IPS DF 6.9 (cell line): ENCODE results near the gene ZNF581.

Experiments used
- DNase-seq: peaks from one replicate; pipeline ENCODE4 v3.0.0-alpha.2; 2013; ENCODE audit warnings: low read depth, low spot score
- H3K27ac ChIP-seq: one replicate; pipeline ENCODE4 v1.5.1; 2013; ENCODE audit warnings: low read length, control low read depth
- H3K27me3 ChIP-seq: 2 replicates; pipeline ENCODE4 v1.6.1; 2013; ENCODE audit warnings: mild to moderate bottlenecking, low read length; ENCODE audit not compliant: control insufficient read depth, insufficient read depth
- H3K36me3 ChIP-seq: 2 replicates; pipeline ENCODE4 v1.6.1; 2013; ENCODE audit warnings: low read length; ENCODE audit not compliant: control insufficient read depth, insufficient read depth
- H3K4me1 ChIP-seq: 2 replicates; pipeline ENCODE4 v1.6.1; 2013; ENCODE audit warnings: low read length; ENCODE audit not compliant: control insufficient read depth, insufficient read depth
- H3K4me3 ChIP-seq: 2 replicates; pipeline ENCODE4 v1.5.1; 2013; ENCODE audit warnings: mild to moderate bottlenecking, low read length
- H3K9me3 ChIP-seq: 2 replicates; pipeline ENCODE4 v1.6.1; 2013; ENCODE audit warnings: low read length, inconsistent platforms; ENCODE audit not compliant: control insufficient read depth, insufficient read depth
- WGBS: extraction: QIAGEN DNeasy Blood & Tissue Kit; methylation state at CpG from one replicate; pipeline ENCODE4 v1.1.7; 2013; ENCODE audit warnings: mixed read lengths, missing lambda C conversion rate; ENCODE audit not compliant: insufficient read length, insufficient coverage; 5-methylcytosine and 5-hydroxymethylcytosine counted together

ZNF581 gene

DNA sequence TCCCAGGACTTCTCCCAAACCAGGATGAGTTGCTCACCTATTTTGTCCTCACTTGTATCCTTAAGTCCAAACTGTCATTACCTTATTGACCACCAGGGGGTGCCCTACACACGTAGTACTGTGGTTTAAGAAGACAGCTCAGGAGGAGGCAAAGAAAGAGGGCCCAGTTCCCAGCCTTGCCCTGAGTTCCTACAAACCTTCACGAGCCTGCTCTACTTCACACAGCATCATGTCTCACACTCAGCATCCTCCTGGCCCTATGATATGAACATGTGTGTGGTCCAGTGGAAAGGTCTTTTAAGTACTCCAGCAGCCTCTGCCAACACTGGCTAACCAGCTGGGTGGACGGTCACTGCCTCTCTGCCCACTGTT, 11.0 kb upstream of the ZNF581 start:
- peak; percentile 94 for DNase-seq

DNA sequence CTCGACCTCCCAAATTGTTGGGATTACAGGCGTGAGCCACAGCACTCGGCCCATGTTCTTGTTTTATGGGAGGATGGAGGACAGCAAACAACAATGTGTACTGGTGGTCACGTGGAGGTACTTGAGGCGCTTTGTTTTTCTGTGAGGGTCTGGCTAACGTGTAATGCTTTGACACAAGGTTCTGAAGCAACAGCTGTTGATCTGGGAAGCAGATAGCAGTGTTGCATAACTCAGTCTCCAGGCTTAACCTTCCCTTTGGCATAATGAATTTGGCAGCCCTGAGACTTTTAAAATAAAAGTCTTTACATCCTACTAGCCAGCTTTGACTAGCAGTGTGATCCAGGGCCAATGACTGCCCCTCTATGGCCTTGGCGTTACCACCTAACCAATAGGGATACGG, 9.6 kb upstream of the ZNF581 start:
- WGBS: no CpG with 5 or more reads among the region's 8 CpGs
- no peak overlapping the region for H3K4me3 ChIP-seq
- H3K27me3 ChIP-seq: no peaks in the 10 kb centered on the region
- peaks cover 2% of the 10 kb centered on the region; the same call in 1 of the 2 replicates for H3K4me1 ChIP-seq
- H3K36me3 ChIP-seq: no peaks in the 10 kb centered on the region
- no peak overlapping the region for H3K27ac ChIP-seq
- DNase-seq: no peak
- no peaks in the 10 kb centered on the region for H3K9me3 ChIP-seq

More for the DNA sequence above, 11.0 kb upstream of the ZNF581 start:
- no peaks in the 10 kb centered on the region for H3K36me3 ChIP-seq
- no CpG with 5 or more reads among the region's 3 CpGs for WGBS
- no peak overlapping the region for H3K4me3 ChIP-seq
- no peaks in the 10 kb centered on the region for H3K9me3 ChIP-seq
- H3K27ac ChIP-seq: no peak overlapping the region
- no peaks in the 10 kb centered on the region for H3K27me3 ChIP-seq
- peaks cover 2% of the 10 kb centered on the region; the same call in 1 of the 2 replicates for H3K4me1 ChIP-seq

DNA sequence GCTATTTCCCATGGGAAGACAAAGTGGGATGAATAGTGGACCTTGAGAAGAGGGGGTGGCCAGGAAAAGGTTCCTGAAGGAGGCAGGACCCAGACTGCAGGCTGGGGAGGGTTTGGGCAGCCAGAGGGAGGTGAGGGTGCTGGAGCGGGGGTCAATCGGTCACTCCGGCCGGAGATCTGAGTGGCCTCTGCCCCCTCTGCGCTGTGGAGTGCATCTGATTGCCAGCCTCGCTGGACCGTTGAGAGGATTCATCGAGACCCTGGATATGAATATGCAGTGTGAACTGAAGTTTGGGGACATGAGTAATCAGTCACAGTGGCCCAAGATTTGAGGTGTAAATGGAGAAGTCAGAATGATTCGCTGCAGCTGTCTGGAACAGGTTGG, 8.1 kb upstream of the ZNF581 start:
- no peaks in the 10 kb centered on the region for H3K27me3 ChIP-seq
- H3K4me1 ChIP-seq: peaks cover 3% of the 10 kb centered on the region; the same call in 1 of the 2 replicates
- no peaks in the 10 kb centered on the region for H3K9me3 ChIP-seq
- H3K27ac ChIP-seq: no peak overlapping the region
- no peaks in the 10 kb centered on the region for H3K36me3 ChIP-seq
- peak overlapping the region; percentile 78 for H3K4me3 ChIP-seq
- WGBS: no CpG with 5 or more reads among the region's 9 CpGs
- DNase-seq: no peak

DNA sequence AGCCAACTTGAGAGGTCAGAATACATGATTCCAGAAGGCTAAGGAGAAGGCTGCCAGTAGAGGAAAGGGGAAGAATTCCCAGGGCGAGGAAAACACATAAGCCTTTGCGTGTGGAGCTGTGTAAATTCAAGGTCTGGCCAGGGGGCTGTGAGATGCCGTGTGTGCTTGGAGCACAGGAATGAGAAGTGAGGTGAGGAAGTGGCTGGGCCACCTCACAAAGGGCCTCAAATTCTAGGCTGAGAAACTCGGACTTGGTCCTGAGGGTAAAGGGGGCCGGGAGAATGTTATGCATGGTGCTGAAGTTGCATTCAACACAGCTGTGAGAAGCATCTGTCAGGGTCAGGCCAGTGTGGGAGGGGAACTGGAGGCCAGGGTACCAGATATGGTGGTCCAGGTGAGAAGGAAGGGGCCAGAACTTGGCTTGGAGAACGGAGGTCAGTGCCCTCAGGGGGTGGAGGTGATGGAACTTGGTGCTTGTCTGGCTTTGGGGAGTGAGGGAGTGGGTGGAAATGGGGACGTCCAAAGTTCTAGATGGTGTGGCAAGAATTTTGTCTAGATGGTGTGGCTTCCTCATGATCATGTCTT, 7.5 kb upstream of the ZNF581 start:
- no peaks in the 10 kb centered on the region for H3K9me3 ChIP-seq
- H3K4me1 ChIP-seq: peaks cover 3% of the 10 kb centered on the region; the same call in 1 of the 2 replicates
- no peak overlapping the region for H3K27ac ChIP-seq

DNA sequence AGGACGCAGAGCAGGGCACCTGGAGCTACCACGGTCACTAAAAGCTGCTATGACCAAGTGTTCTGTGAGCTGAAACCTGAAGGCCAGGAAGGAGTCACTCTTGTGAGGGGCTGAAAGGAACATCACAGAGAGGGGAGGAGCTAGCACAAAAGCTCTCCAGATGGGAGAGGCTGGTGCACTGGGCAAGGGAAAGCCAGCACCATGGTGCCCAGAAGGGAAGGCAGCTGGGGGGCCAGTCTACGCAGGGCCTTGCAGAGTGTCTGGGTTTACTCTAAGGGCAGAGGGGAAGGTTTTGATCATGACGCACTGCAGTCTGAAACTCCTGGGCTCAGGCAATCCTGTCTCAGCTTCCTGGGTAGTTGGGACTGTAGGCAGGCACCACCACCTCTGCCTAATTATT, 6.7 kb upstream of the ZNF581 start:
- WGBS: no CpG with 5 or more reads among the region's 4 CpGs
- peaks cover 3% of the 10 kb centered on the region; the same call in 1 of the 2 replicates for H3K4me1 ChIP-seq
- DNase-seq: no peak
- H3K36me3 ChIP-seq: no peaks in the 10 kb centered on the region
- no peaks in the 10 kb centered on the region for H3K9me3 ChIP-seq
- no peak overlapping the region for H3K4me3 ChIP-seq
- H3K27me3 ChIP-seq: no peaks in the 10 kb centered on the region
- no peak overlapping the region for H3K27ac ChIP-seq

More for the DNA sequence above, 7.5 kb upstream of the ZNF581 start:
- DNase-seq: no peak
- Histone ChIP-seq H3K36me3 (no peaks in the 10 kb centered on the region), H3K4me3 (peak overlapping the region; percentile 78; the same call in 1 of the 2 replicates), H3K27me3 (no peaks in the 10 kb centered on the region)
- no CpG with 5 or more reads among the region's 7 CpGs for WGBS

DNA sequence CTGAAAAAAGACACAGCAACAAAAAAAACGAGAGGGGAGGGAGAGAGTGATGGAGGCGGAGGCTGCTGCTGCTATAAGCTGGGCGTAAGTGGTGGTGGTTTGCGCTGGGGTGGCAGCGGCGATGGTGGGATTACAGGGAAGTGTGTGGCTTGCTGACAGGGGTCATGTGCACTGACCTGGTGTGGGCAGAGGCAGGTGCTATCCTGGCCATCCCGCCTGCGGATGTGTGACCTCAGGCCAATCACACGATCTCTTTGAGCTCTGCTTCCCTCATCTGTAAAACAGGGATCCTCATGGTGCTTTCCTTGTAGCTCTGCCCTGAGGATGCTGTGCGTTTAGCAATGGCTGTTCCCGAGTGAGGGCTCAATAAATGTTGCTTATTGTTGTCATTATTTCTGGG, 5.9 kb upstream of the ZNF581 start:
- peaks cover 3% of the 10 kb centered on the region; the same call in 1 of the 2 replicates for H3K4me1 ChIP-seq
- WGBS: no CpG with 5 or more reads among the region's 11 CpGs
- no peaks in the 10 kb centered on the region for H3K9me3 ChIP-seq
- no peaks in the 10 kb centered on the region for H3K36me3 ChIP-seq
- H3K27ac ChIP-seq: no peak overlapping the region
- no peak overlapping the region for H3K4me3 ChIP-seq
- DNase-seq: no peak
- no peaks in the 10 kb centered on the region for H3K27me3 ChIP-seq

DNA sequence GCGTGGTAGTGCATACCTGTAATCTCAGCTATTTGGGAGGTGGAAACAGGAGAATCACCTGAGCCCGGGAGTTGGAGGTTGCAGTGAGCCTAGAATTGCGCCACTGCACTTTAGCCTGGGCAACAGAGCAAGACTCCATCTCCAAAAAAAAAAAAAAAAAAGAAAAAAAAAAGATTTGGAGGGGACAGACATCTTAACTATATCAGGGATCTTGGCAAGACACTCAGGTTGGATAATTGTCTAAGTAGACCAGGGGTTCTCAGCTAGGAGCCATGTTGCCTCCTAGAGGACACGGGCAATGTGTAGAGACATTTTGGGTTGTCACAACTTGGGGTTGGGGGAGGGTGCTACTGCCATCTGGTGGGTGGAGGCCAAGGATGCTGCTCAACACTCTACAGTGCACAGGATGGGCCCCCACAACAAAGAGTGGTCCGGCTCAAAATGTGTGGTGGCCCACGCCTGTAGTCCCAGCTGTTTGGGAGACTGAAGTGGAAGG, 4.5 kb upstream of the ZNF581 start:
- H3K27me3 ChIP-seq: no peaks in the 10 kb centered on the region
- H3K36me3 ChIP-seq: no peaks in the 10 kb centered on the region
- H3K4me3 ChIP-seq: no peak overlapping the region
- no peak for DNase-seq
- H3K27ac ChIP-seq: no peak overlapping the region
- no peaks in the 10 kb centered on the region for H3K9me3 ChIP-seq
- peaks cover 3% of the 10 kb centered on the region; the same call in 1 of the 2 replicates for H3K4me1 ChIP-seq
- WGBS: no CpG with 5 or more reads among the region's 6 CpGs

DNA sequence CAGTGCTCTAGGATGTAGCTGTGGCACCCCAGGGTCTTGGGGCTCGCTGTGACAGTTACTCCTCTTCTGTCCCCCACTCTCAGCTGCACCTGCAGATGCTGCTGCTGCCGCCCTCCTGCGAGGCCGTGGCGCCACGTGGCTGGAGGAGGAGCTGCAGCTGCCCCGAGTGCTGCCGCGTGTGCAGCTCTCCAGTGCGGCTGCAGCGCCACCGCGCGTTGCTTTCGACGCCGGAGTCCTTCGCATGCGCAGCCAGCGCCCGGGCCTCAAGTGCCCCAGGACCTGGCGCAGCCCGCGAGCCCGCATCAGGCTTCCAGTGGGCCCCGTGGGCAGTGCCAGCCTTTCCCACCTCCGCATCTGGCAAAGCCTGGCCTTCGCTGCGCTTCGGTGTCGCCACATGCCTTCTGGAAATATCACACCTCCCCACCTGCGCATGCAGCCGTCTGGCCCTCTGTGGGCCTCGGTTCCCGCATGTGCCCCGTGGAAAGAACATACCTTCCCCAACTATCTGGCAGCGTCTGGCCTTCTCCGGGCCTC, 3.3 kb upstream of the ZNF581 start:
- H3K27ac ChIP-seq: no peak overlapping the region
- WGBS: no CpG with 5 or more reads among the region's 38 CpGs
- peaks cover 5% of the 10 kb centered on the region for H3K36me3 ChIP-seq
- H3K4me3 ChIP-seq: no peak overlapping the region
- no peaks in the 10 kb centered on the region for H3K9me3 ChIP-seq
- no peak for DNase-seq
- H3K27me3 ChIP-seq: no peaks in the 10 kb centered on the region
- peaks cover 3% of the 10 kb centered on the region; the same call in 1 of the 2 replicates for H3K4me1 ChIP-seq

DNA sequence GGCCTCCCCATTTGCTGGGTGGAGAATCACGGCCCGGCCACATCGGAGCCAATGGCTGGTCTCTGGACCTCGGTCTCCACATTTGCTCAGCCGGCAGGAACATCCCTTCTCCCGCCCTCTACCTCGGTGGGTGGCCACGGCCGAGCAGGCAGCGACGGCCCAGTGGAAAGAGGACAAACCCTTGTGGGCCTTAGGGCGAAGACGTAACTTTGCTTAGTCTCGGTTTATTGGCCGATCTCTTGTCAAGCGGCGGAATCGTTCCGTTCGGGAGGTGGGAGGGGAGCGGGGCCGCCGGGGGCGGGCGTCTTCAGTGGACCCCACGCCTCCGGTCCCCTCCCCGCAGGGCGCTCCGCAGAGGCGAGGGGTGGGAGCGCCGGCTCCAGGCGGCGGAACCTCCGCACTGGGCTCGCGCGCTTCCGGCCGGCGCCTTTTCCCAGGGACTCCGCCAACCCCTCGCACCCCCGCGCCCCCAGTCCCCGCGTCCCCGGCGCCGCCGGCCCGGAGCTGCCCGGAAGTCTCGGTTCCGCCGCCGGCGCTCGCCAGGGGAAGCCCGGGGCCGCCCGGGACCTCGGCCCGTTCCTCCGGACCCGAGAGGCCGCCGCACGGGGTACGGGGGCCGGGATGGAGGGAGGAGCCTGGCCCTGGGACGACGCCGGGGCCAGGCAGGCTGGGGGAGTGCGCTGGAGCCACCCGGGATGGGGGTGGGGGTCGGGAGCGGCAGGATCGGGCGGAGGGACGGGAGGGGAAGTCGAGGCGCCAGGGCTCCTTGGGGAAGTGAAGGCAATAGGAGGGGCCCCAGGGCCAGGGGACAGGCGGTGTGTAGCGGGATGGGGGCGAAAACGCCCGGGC, 2.6 kb upstream of the ZNF581 start, which contains the start of gene ZNF580:
Gene ZNF580 (plus strand): TSS at position 426 of the 849 bp plus-strand sequence. CDS start 1,507 bp downstream, outside the sequence.
- peak within 1 kb of the TSS; percentile 82; the same call in 1 of the 2 replicates for H3K4me3 ChIP-seq
- H3K27me3 ChIP-seq: no peaks in the 10 kb centered on the region
- no peak for DNase-seq
- H3K27ac ChIP-seq: no peak within 1 kb of the TSS
- no CpG with 5 or more reads among the region's 89 CpGs for WGBS
- no peaks in the 10 kb centered on the region for H3K9me3 ChIP-seq
- peaks cover 8% of the 10 kb centered on the region for H3K36me3 ChIP-seq
- peaks cover 3% of the 10 kb centered on the region; the same call in 1 of the 2 replicates for H3K4me1 ChIP-seq

DNA sequence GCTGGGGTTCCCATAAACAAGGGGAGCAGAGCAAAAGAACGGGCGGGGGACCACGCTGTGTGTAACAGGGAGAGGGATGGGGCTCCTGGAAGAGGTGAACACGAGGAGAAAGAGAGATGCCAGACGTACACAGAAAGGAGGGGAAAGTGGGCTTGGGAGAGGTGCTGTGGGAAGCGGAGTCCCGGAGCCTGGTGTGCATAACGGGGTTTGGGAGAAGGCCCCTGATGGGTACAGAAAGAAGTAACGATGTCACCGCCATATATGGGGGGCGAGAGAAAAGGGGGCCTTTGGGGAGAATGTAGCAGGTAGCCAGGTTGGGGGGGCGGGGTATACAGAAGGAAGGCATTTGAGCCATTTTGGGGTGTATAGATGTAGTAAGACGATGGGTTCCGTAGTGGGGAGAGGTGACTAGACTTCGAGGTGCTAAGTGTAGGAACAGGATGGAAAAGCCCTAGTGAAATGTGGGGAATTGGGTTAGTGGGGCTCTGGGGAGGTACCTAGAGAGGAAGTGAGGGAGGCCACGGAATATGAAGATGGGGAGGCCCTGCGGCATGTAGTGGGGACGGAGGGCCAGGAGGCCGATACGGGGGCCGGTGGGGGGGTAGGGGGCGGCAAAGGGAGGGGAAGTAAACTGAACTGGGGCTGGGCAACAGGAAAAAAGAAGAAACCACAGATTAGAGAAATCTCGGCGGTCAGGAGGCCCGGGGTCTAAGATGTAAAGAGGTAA, 1.9 kb upstream of the ZNF581 start:
- WGBS: no CpG with 5 or more reads among the region's 25 CpGs
- 0 out of 2 replicates have a peak, but pooled peaks cover 1% of the 10 kb centered on the region for H3K4me1 ChIP-seq
- H3K36me3 ChIP-seq: peaks cover 8% of the 10 kb centered on the region
- H3K27ac ChIP-seq: no peak overlapping the region
- H3K27me3 ChIP-seq: no peaks in the 10 kb centered on the region
- no peak for DNase-seq
- H3K4me3 ChIP-seq: peak overlapping the region; percentile 82; the same call in 1 of the 2 replicates
- no peaks in the 10 kb centered on the region for H3K9me3 ChIP-seq
